Measurements from ENCODE around the gene DELE1.
A peak's percentile ranks its signal among the peaks of the same experiment; 100 is the strongest.

Gene DELE1

GRCh38 chr5:141957367-141957996, 33.8 kb downstream of the DELE1 start:
- peak; percentile 28 for DNase-seq (ENCODE audit: low read depth)
- no peak overlapping the region for H3K4me3 ChIP-seq (ENCODE audit: low read length)
- no peak for TF ChIP-seq CTCF (IDR thresholded peaks at IDR 0.05; ENCODE audit: insufficient read depth, low read depth, low read length, missing control alignments)

GRCh38 chr5:141958113-141958512, 34.4 kb downstream of the DELE1 start, which contains the start of gene PCDH12:
Gene PCDH12, minus strand, starts transcription at chr5:141958202. Its CDS starts 351 bp downstream, at chr5:141957851.
- peak; percentile 14 for DNase-seq (ENCODE audit: low read depth)
- H3K4me3 ChIP-seq (ENCODE audit: low read length): no peak within 1 kb of the TSS
- TF ChIP-seq CTCF (IDR thresholded peaks at IDR 0.05; ENCODE audit: insufficient read depth, low read depth, low read length, missing control alignments): no peak

GRCh38 chr5:141958546-141959172, 35.0 kb downstream of the DELE1 start:
- TF ChIP-seq CTCF (IDR thresholded peaks at IDR 0.05; ENCODE audit: insufficient read depth, low read depth, low read length, missing control alignments): no peak
- peak; percentile 68 for DNase-seq (ENCODE audit: low read depth)

GRCh38 chr5:141960018-141960417, 36.3 kb downstream of the DELE1 start:
- TF ChIP-seq CTCF (IDR thresholded peaks at IDR 0.05; ENCODE audit: insufficient read depth, low read depth, low read length, missing control alignments): no peak
- H3K4me3 ChIP-seq (ENCODE audit: low read length): no peak overlapping the region
- DNase-seq (ENCODE audit: low read depth): no peak

More at GRCh38 chr5:141958546-141959172, 35.0 kb downstream of the DELE1 start:
- H3K4me3 ChIP-seq (ENCODE audit: low read length): no peak overlapping the region

- H3K4me3 ChIP-seq (ENCODE audit: low read length): no peak overlapping the region
- peak; percentile 78 for DNase-seq (ENCODE audit: low read depth)
- TF ChIP-seq CTCF (IDR thresholded peaks at IDR 0.05; ENCODE audit: insufficient read depth, low read depth, low read length, missing control alignments): peak; percentile 91
These were observed 37.0 kb downstream of the DELE1 start for GRCh38 chr5:141960449-141961323.

- TF ChIP-seq CTCF (IDR thresholded peaks at IDR 0.05; ENCODE audit: insufficient read depth, low read depth, low read length, missing control alignments): no peak
- DNase-seq (ENCODE audit: low read depth): no peak
- H3K4me3 ChIP-seq (ENCODE audit: low read length): no peak overlapping the region
These were observed 37.8 kb downstream of the DELE1 start for GRCh38 chr5:141961466-141961865.

Data from epithelial cell of esophagus (primary cell).